Effector CD8-positive, alpha-beta T cell (primary cell): ENCODE data around the gene TENM4.

Source experiments
- DNase-seq: peaks from one replicate; lab custom pipeline; 2025; lab: John Stamatoyannopoulos, UW

TENM4 gene

GRCh38 chr11:78657968-78658839 is 782.6 kb downstream of the TENM4 start:
- DNase-seq = no peak

GRCh38 chr11:78657441-78657840 is 783.4 kb downstream of the TENM4 start:
- DNase-seq = no peak

GRCh38 chr11:78656984-78657383 is 783.8 kb downstream of the TENM4 start:
- no peak for DNase-seq

GRCh38 chr11:78656327-78656726 is 784.5 kb downstream of the TENM4 start:
- no peak for DNase-seq

- DNase-seq = no peak
Measured at GRCh38 chr11:78655561-78655960, 785.3 kb downstream of the TENM4 start.

- DNase-seq = no peak
Measured at GRCh38 chr11:78654866-78655265, 786.0 kb downstream of the TENM4 start.

- no peak for DNase-seq
Measured at GRCh38 chr11:78654071-78654470, 786.8 kb downstream of the TENM4 start.

- no peak for DNase-seq
Measured at GRCh38 chr11:78653294-78653909, 787.4 kb downstream of the TENM4 start.

- no peak for DNase-seq
Measured at GRCh38 chr11:78652843-78653239, 788.0 kb downstream of the TENM4 start.

GRCh38 chr11:78651923-78652842 is 788.6 kb downstream of the TENM4 start:
- no peak for DNase-seq

- no peak for DNase-seq
Measured at GRCh38 chr11:78651136-78651775, 789.6 kb downstream of the TENM4 start.

GRCh38 chr11:78649361-78650215 is 791.2 kb downstream of the TENM4 start:
- no peak for DNase-seq

GRCh38 chr11:78647986-78648875 is 792.6 kb downstream of the TENM4 start:
- no peak for DNase-seq

- DNase-seq = no peak
Measured at GRCh38 chr11:78647266-78647915, 793.4 kb downstream of the TENM4 start.

- DNase-seq = peak; percentile 10
Measured at GRCh38 chr11:78646564-78647185, 794.2 kb downstream of the TENM4 start.

GRCh38 chr11:78645226-78646202 is 795.3 kb downstream of the TENM4 start:
- peak; percentile 2 for DNase-seq

GRCh38 chr11:78643676-78644056 is 797.2 kb downstream of the TENM4 start:
- DNase-seq = no peak
